Fibroblast of gingiva (primary cell): ENCODE results near the gene TJP2.

Experiments
- DNase-seq: peaks from one replicate; pipeline ENCODE4 v3.0.0-alpha.2; 2011; ENCODE audit warnings: low read depth

The TJP2 gene

DNA sequence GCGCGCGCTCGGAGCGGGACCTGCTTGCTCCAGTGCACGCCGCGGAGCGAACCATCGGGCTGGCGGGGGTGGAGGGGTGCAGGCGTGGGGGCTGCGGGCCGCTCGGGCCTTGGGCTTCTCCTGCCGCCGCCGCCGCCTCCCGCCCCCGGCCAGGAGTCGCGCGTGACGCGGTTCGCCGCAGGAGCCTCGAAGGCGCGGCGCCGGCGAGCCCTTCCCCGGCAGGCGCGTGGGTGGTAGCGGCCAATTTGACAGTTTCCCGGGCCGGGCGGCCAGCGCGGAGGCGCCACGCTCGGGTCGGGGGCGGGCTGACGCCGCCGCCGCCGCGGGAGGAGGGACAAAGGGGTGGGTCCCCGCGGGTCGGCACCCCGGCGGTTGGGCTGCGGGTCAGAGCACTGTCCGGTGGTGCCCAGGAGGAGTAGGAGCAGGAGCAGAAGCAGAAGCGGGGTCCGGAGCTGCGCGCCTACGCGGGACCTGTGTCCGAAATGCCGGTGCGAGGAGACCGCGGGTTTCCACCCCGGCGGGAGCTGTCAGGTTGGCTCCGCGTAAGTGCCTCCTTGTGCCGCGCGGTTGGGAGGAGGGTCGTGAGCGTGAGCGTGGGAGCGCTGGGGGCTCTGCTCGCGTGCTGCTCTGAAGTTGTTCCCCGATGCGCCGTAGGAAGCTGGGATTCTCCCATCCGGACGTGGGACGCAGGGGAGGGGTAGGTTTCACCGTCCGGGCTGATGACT lies at the start of gene TJP2:
Gene TJP2, plus strand, starts transcription at position 387 of the 725 bp plus-strand sequence. Its CDS starts 96 bp downstream, at position 483.
- peak; percentile 64 for DNase-seq

DNA sequence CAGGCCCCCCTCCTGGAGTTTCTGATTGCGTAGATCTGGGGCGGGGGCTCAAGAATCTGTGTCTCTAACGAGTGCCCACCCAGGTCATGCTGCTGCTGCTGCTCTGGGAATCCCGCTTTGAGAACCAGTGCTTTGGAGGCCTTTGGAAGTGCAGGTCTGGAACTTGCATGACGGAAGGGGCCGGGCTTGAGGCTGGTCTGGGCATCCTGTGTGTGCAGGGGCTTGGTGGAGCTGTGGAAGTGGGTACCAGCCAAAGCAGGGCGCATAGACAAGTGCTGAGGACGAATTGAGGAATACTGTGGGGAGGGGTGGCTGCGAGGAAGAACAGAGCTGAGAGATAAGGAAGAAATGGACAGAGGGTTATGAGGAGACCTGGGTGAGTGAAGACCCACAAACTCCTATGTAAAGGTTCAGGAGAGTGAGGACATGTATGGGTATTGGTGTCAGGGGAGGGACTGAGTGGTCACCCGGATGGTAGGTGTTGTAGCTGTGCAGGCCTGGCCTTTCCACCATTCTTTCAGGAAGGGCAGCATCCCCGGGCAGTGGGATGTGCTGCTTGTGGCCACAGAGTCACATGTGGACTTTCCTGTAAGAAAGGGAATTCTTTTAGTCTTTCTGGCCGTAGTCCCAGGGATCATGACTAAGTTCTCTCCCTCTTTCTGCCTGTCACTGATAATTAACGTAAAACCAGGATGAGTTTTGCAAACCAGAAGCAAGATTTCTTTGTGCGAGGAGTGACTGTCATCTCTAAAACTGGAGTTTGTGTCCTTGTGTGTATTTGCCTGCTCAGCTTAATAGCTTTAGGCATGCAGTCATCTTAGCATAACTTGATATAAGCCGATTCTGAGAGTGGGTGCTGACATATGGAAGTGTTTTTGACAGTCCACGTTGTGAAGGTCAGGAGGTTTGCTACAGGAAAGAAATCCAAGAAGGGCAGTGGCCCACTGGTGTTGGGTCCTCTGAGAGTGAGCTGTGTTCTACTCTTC lies 43.3 kb upstream of the TJP2 start:
- DNase-seq, result peak; percentile 79

DNA sequence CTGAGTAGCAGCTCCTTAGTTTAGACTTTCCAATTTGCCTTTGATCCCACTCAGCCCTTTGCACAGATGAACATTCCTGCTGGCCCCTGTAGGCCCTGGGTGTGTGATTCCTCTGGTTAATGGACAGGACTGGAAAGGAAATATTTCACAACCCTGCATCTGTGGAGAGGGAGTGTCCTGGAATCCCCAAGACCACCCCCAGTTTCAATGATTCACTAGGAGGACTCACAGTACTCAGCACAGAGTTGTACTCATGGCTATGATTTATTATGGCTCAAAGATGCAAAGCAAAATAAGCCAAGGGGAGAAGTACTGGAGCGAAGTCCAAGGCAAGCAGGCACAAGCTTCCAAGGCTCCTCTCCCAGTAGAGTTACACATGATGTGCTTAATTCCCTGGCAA lies 42.4 kb upstream of the TJP2 start:
- peak; percentile 80 for DNase-seq

DNA sequence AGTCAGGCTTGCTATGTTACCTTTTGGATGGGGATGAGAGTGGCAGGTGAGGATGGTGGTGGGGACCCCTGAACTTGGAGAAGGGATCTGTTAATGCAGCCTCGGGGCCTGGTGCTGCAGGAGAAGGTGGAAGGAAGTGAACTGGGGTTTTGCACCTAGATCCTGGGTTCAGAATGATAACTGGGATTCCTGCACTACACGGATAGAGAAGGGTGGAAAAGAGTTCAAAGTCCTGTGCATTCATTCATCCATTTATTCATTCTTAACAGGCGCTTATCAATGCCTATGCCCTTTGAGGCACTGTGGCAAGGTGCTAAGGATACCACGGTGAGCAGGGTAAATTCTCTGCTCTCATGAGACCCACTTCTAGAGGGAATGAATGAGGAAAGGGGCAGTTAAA lies 41.7 kb upstream of the TJP2 start:
- DNase-seq, result no peak

DNA sequence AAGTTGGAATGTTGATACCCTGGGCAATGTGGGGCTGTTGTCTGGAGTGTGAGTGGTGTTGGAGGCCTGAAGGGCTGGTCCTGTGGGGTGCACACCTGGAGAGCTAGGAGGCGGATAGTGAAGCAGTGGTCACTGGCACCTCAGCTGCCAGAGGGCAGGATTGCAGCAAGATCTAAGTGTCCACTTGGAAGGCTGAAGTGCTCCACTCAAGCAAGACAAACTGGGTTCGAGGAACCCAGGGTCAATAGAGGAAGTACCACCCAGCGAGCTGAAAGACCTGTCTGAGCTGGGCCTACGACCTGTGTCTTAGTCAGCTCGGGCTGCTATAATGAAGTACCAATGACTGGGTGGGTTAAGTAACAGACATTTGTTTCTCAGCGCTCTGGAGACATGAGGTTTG lies 39.7 kb upstream of the TJP2 start:
- DNase-seq, result no peak

DNA sequence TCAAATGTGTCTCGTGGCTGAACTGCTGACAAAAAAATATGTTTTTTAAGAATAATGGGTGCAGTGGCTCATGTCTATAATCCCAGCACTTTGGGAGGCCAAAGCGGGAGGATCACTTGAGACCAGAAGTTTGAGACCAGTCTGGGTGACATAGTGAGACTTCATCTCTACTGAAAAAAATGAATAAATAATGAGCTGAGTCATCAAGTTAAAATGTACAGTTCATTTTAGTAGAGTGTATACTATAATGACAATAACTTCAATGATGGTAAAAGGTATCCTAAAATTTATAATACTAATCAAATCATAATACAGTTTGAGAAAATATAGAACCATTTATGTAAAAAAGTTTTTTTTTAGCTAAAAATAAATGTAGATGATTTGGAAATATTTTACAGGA lies 37.9 kb upstream of the TJP2 start:
- no peak for DNase-seq

DNA sequence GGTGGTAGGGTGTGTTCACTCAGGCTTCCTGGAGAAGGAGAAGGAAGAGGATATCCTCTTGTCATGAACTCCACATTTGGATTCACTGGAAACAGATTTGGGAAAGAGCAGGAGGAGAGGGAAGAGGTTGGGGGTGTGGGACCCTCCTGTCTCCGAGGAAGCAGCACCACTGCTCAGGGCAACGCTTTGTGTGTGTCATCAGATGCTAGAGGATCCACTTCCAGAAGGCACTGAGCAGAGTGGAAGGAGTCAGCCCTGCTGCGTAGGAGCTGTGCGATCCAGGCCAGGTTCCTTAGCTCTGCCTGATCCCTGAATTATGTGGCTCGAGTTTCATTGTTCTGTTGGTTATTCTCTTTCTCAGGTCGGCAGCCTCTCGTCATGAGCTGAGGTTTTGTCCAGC lies 37.3 kb upstream of the TJP2 start:
- no peak for DNase-seq

DNA sequence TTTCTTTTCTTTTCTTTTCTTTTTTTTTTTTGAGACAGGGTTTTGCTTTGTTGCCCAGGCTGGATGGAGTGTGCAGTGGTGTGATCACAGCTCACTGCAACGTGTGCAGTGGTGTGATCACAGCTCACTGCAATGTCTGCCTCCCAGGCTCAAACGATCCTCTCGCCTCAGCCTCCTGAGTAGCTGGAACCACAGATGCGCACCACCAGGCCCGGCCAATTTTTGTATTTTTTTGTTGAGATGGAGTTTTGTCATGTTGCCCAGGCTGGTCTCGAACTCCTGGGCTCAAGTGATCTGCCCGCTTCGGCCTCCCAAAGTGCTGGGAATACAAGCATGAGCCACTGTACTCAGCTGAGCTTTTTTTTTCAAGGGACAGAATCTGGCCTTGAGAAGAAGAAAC lies 36.8 kb upstream of the TJP2 start:
- no peak for DNase-seq

DNA sequence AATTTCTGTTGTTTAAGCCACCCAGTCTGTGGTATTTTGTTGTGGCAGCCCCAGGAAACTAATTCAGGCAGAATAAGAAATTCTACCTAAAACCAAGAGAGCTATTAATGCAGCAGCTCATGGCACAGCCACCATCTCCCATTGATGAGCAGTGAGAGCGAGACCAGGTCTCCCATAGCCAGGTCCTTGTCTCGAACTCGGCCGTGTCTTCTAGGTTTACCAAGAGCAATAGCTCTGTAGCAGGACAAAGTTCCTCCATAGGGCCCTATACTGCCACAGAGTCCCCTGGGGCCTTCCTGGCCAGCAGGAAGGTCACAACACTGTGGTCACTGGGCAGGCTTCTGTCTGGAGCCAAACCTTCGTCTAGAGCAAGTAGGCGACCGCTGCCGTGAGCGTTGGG lies 34.5 kb upstream of the TJP2 start:
- DNase-seq, result no peak

DNA sequence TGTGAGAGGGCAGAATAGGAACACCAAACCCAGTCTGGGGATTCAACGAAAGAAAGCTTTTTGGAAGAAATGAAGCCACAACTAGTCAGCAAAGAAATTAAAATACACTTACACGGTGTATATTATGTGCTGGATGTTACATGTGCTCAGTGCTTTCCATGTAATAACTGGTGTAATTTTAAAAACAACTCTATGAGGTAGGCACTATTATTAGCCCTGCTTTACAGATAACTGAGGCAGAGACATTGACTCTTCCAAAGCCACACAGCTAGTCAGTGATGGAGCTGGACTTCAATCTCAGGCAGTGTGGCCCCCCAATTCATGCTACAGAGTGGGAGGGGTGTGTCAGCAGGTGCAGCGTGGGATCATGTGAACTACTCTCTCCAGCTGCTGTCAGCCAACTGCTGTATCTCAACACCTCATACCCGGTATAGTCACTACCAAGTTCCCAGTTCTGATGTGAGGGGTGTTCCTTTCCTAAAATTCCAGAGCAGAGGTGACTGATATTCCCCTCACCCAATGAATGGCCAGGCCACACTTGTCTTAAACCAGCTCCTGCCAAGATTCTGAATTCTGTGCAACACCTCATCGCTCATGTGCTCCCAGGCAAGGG lies 33.8 kb upstream of the TJP2 start:
- no peak for DNase-seq

DNA sequence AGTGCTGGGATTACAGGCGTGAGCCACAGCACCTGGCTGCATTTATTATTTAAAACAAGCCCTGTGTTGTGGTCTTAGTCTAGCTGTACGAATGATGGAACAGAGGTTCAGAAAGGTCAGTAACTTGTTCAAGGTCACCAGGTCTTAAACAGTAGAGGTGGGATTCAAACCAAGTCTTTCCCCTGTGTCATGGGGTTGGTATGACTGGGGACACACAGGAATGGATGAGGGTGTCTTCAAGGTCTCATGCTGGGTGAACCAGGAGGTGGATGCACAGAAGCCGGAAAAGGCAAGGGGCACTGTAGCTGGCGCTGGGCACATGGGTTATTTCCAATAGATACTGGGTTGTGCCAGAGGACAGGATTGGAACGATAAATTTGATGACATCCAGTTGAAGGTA lies 32.2 kb upstream of the TJP2 start:
- no peak for DNase-seq

DNA sequence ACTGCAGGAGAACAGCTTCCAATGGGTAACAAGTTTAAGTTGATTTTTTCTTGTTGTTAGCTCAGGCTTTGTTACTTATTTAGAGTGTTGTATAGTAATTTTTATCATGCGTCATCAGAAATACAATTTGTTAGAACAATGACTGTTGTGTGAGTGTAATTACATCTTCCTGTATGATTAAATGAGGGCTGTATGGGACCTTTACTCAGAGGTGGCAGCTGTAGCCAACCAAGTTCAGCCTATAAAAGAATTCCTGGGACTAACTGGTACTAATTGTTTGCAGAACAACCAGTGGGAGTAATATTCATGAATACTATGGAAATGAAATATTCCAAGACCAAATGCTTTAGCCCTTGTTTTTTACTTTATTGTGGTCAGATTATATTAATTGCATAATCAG lies 30.8 kb upstream of the TJP2 start:
- no peak for DNase-seq

DNA sequence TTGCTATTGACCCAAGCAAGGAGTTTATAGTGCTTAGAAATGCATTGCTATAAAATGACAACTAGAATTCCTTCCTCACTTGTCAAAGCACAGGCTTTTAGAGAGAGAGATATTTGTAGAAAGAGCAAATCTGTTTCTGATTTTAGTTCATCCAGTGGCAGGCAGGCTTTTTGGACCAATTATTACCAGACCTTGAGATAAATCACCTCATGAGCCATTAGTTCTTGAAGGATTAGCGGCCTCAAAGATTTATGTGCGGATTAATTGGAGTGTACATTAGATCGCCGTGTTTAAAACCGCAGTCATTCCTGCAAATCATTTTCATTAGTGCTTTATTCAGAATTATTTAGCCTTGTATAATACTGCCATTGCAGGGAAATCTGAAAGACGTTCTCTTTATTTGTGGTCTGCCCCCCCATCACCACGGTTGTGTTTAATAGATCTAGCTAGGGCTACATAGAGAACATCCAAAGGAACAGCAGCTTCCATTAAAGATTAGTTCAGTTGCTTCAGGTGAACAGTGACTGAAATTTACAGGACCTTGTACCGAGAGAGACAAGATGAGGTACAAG lies 28.8 kb upstream of the TJP2 start:
- no peak for DNase-seq

DNA sequence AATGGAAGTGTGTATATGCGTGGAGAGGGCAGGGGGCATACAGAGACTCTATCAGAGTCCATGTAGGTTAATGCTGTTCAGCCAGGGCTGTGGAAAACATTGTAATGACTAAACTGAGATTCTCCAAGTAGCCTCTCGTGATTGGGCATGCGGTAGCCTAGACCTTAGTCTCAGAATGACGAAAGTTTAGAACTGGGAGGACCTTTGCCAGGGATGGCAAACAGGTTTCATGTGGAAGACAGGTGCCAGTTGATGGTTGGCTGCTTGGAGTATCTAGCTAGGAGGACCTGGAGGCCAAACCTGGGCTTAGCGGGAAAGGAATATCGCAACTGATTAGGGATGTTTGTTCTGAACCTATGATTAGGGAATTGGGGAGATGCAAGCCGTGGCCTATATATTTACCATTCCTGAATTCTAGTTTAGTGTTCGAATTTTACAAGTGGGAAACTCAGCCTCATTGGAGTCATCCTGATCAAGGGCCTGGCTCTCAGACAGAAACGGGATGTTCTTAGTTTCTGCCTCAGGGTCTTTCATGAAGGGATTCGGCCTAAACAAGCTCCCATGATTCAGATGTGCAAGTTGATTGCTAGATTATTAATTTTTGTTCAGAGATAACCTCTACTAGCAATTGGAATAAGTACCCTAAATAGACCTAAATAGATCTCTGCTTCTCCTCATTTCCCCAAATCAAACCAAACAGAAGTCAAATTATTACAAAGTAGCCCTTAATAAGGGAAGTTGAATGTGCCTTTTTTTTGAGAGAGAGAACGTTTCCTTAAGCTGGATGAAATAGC lies 26.8 kb upstream of the TJP2 start:
- no peak for DNase-seq

DNA sequence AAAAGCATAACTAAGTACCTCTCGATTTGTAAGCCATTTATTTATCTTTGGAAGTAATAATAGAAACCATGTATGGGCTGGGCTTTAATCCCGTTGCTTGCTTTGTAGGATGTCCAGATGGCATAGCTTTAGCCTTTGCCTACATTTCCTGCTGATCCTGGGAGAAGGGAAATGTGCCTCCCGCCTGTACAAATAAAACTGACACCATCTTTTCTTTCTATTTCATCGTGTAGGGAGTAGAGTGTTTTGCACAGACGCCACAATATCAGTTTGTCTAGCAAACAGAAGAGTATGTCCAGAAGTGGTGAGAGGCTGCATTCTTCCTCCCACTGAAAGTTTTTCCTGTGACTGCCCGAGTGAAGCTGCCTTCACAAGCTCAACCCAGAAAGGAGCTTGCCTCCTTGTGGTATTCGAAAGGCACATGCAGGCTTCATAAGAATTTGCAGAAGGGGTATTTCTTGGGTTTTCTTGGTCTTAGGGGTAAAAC lies 24.7 kb upstream of the TJP2 start:
- peak; percentile 61 for DNase-seq

DNA sequence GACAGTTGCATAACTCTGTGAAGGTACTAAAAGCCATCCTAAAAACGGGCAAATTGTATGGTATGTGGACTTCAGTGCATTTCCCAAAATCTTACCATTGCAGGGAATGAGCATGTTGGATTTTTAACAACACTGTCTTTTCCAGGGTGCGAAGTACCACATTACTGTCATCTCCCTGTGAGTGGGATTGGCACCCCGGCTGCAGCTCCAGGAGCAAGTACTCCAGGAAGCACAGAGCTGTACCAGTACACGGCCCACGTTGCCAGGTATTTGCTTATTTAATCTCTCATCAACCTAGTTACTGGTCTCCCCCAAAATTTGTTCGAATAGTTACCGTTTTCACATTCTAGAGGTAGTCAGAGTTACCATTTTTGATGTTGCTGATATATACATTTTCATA lies 22.6 kb upstream of the TJP2 start:
- no peak for DNase-seq

DNA sequence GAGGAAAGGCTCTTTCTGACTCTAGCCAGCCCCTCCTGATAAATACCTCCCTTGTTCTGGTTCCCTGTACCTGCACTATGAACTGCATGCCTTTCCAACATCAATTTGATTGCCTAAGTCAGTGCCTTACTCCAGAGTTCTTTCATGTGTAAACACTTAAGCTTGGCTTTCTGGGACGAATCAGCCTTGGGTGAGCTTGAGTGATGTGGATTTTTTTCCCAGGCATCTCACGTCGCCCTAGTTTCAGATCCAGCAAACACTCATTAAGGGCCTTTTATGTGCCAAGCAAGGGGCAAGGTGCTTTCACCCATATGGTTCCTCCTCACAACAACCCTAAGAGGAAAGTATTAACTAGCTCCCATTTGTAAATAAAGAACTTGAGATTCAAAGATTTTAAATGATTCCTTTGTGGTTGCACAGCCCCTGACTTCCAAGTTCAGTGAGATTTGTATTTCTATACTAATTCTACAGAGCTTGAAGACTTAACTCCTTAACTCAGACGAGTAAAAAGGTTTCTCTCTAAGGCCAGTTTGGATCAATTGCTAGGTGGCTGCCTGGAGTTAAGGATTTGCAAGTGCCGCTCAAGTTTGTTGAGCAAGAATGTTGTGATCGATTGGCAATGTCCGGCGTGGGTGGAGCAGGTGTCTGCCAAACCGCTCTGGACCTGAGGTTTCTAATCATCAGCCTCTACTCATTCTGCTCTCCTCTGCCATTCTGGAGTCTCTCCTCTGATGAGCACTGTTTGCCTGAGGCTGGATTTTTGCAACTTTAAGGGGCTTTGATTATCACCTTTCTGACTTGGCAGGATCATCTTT lies 20.2 kb upstream of the TJP2 start:
- no peak for DNase-seq

DNA sequence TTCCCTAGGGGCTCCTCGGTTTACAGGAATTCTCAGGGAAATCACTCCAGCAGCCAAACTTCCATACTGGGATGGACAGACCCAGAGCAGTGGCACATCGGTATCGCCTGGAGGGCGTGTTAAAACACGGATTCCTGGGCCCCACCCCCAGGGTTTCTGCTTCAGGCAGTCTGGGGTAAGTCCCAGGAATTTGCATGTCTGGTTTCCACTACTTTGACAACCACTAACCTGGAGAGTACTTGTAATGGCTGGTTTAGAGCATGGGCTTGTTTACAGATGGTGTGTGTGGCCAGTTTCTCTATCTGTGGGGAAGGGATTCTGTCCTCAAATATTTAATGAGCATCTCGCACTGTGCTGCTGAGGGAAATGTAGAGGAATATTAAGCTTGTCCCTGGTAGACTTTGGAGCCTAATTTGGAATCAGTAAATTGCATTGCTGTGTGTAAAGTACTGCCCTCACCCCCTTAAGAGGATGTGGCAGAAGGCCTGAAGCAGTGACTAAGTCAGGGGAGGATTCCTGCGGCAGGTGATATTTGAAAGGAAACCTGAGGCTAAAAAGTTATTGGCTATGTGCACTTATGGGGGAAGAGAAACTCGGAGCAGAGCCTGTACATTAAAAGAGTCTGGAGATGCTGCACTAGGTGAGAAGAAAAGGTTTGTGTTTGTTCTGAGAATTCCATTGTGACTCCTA lies 18.6 kb upstream of the TJP2 start:
- DNase-seq, result no peak

DNA sequence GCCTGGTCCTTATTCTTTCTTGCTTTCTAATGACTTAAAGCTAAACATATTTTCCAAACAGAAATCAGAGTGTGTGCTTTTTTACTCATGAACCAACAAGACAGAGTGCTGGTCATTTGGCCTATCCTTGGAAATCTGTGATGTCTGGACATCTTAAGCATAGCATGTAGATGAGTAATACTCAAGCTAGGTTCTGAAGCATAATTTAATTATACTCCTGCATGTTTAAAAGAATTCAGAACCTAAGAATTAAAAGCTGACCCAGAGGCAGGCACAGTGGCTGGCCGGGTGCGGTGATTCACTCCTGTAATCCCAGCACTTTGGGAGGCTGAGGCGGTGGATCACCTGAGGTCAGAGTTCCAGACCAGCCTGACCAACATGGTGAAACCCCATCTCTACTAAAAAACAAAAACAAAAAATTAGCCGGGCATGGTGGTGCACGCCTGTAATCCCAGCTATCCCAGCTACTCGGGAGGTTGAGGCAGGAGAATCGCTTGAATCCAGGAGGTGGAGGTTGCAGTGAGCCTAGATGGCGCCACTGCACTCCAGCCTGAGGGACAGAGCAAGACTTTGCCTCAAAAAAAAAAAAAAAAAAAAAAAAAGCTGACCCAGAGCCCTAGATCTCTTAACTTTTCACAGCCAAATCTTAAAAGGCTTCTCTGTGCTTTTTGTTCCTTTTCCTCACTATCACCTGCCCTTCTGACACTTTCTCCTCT lies 16.2 kb upstream of the TJP2 start:
- DNase-seq, result peak; percentile 19
